NCI-H748 (cell line): ENCODE data around the gene HSDL1.
A peak's percentile ranks its signal among the peaks of the same experiment; 100 is the strongest.

Experiments
- DNase-seq: peaks from one replicate; lab custom pipeline; 2025; ENCODE audit not compliant: unreplicated experiment; lab: John Stamatoyannopoulos, UW

HSDL1 gene

GRCh38 chr16:84144859-84145639 lies at the start of gene HSDL1, which contains the start of gene DNAAF1:
TSS of gene HSDL1 (minus strand) at chr16:84145177. CDS start at chr16:84131321, 13,856 bp downstream.
TSS of gene DNAAF1 (plus strand) at chr16:84145308. CDS start at chr16:84145441, 133 bp downstream.
- DNase-seq = peak; percentile 84

GRCh38 chr16:84194018-84194417 lies 49.0 kb upstream of the HSDL1 start:
- no peak for DNase-seq

- DNase-seq = no peak
These were observed 48.5 kb upstream of the HSDL1 start for GRCh38 chr16:84193480-84193879.

- DNase-seq = no peak
These were observed 46.5 kb upstream of the HSDL1 start for GRCh38 chr16:84191466-84191865.

GRCh38 chr16:84190731-84191388 lies 45.9 kb upstream of the HSDL1 start, which contains the start of gene ADAD2:
TSS of gene ADAD2 (plus strand) at chr16:84191157. CDS start at chr16:84191231, 74 bp downstream.
- DNase-seq = no peak

- DNase-seq = peak; percentile 90
These were observed 41.9 kb upstream of the HSDL1 start, which contains the start of gene TAF1C for GRCh38 chr16:84186685-84187437. TSS of gene TAF1C (minus strand) at chr16:84187057. CDS start at chr16:84184988, 2,069 bp downstream.

GRCh38 chr16:84184775-84185174 lies 39.8 kb upstream of the HSDL1 start:
- DNase-seq = no peak

GRCh38 chr16:84183911-84184591 lies 39.1 kb upstream of the HSDL1 start:
- no peak for DNase-seq

- no peak for DNase-seq
These were observed 38.5 kb upstream of the HSDL1 start for GRCh38 chr16:84183572-84183875.

- DNase-seq = no peak
These were observed 37.9 kb upstream of the HSDL1 start for GRCh38 chr16:84182680-84183571.

- no peak for DNase-seq
These were observed 37.1 kb upstream of the HSDL1 start for GRCh38 chr16:84182104-84182503.

GRCh38 chr16:84181144-84181915 lies 36.4 kb upstream of the HSDL1 start:
- DNase-seq = no peak

- no peak for DNase-seq
These were observed 35.7 kb upstream of the HSDL1 start for GRCh38 chr16:84180519-84181140.

GRCh38 chr16:84179612-84180320 lies 34.8 kb upstream of the HSDL1 start:
- no peak for DNase-seq

- no peak for DNase-seq
These were observed 34.1 kb upstream of the HSDL1 start for GRCh38 chr16:84178892-84179611.

GRCh38 chr16:84178146-84178765 lies 33.3 kb upstream of the HSDL1 start:
- no peak for DNase-seq

GRCh38 chr16:84177741-84178073 lies 32.7 kb upstream of the HSDL1 start:
- no peak for DNase-seq
